NB4 (cell line): ENCODE data around the gene CLPTM1L.

Experiments
- POLR2A ChIP-seq: IDR thresholded peaks from 2 replicates; pipeline ENCODE4 v1.6.1; 2011; ENCODE audit warnings: mild to moderate bottlenecking; ENCODE audit not compliant: insufficient read length; ENCODE audit errors: extremely low read depth
- TF ChIP-seq, protein P1 (sequence below): IDR thresholded peaks from one replicate; pipeline ENCODE4 v1.5.1; 2012; ENCODE audit warnings: low read depth, low read length

DNA sequence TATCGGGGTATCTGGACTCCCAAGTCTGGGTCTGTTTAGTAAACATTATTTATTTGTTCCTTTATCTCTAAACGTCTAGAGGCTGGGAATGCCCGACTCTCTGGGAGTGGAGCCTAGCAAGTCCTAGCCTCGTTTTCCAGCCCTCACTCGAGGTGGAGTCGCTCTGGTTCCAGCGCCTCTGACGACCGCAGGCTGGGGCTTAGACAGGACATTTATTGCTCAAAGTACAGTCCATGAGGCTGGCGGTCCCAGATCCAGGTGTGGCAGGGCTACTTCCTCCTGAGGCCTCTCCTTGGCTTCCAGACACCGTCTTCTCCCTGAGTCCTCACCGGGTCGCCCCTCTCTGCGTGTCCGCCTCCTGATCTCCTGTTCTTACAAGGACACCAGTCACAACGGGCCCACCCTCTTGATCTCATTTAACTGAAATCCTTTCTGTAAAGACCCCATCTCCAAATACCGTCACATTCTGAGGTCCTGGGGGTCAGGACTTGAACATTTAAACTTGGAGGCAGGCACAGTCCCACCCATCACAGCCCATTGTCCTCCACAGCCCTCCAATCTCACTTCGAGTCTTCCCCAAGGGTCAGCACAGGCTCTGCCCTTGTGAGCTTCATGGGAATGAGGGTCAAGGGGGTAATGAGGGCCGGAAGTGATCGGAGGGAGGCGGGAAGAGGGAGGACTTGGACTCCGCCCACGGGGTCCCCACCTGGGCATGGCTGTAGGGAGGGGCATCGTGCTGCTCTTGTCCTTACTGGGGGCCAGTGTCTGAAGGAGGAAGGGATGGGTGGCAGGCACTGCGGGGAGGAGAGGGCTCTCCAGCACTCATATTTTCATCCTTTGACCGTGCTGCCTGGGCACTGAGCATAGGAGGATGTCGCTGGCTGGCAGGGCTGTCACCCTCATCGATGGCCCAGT is 12.2 kb upstream of the CLPTM1L start:
- TF ChIP-seq, protein P1, sequence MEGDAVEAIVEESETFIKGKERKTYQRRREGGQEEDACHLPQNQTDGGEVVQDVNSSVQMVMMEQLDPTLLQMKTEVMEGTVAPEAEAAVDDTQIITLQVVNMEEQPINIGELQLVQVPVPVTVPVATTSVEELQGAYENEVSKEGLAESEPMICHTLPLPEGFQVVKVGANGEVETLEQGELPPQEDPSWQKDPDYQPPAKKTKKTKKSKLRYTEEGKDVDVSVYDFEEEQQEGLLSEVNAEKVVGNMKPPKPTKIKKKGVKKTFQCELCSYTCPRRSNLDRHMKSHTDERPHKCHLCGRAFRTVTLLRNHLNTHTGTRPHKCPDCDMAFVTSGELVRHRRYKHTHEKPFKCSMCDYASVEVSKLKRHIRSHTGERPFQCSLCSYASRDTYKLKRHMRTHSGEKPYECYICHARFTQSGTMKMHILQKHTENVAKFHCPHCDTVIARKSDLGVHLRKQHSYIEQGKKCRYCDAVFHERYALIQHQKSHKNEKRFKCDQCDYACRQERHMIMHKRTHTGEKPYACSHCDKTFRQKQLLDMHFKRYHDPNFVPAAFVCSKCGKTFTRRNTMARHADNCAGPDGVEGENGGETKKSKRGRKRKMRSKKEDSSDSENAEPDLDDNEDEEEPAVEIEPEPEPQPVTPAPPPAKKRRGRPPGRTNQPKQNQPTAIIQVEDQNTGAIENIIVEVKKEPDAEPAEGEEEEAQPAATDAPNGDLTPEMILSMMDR: no peak
- TF ChIP-seq POLR2A: no peak
